Measurements from ENCODE around the gene GHRL. TPM values are rescaled to one million over a fixed set of nuclear protein-coding genes. Genes with fewer than 3 reads are reported as not detected.

Gene GHRL
- total RNA-seq, 1 experiment from 2014 or later: not detected

Small RNAs within 50 kb of the gene (microRNA-seq; reads per million reads assigned to microRNA genes)
- not detected for gene MIR378B

Other genes with a start within 250 kb of the GHRL start
- gene FANCD2OS, start 184.7 kb downstream of the GHRL start, total RNA-seq (2022): not detected in 2 replicates
- gene BRK1, start 177.3 kb downstream of the GHRL start, total RNA-seq (2022): 94.9 and 115 TPM in 2 replicates
- 80.7 and 84.1 TPM in 2 replicates for gene VHL, start 151.2 kb downstream of the GHRL start, total RNA-seq (2022)
- gene IRAK2, start 128.0 kb downstream of the GHRL start, total RNA-seq (2022): 3.8 and 4.2 TPM in 2 replicates
- 29.3 and 32.1 TPM in 2 replicates for gene TATDN2, start 44.5 kb downstream of the GHRL start, total RNA-seq (2022)
- gene SEC13, start 28.2 kb upstream of the GHRL start, total RNA-seq (2022): 135 and 141 TPM in 2 replicates
- not detected in 2 replicates for gene ATP2B2, start 212.6 kb upstream of the GHRL start, total RNA-seq (2022)

Measured in Caco-2 (cell line).